HPDE6-E6E7 (cell line): ENCODE data around the gene CYP8B1.
A peak's percentile ranks its signal among the peaks of the same experiment; 100 is the strongest.

Experiments used
- DNase-seq: peaks from one replicate; pipeline ENCODE4 v3.0.0; 2011; ENCODE audit warnings: missing footprints; ENCODE audit errors: extremely low spot score

The CYP8B1 gene

GRCh38 chr3:42875325-42876151, at the start of gene CYP8B1:
TSS of gene CYP8B1 (minus strand) at chr3:42875879. CDS start at chr3:42875816, 63 bp downstream.
- no peak for DNase-seq

GRCh38 chr3:42923606-42924005, 47.9 kb upstream of the CYP8B1 start:
- DNase-seq = no peak

- no peak for DNase-seq
Measured at GRCh38 chr3:42914771-42915515, 39.3 kb upstream of the CYP8B1 start.

- no peak for DNase-seq
Measured at GRCh38 chr3:42911551-42911950, 35.9 kb upstream of the CYP8B1 start.

- no peak for DNase-seq
Measured at GRCh38 chr3:42908675-42909074, 33.0 kb upstream of the CYP8B1 start.

- no peak for DNase-seq
Measured at GRCh38 chr3:42906848-42907183, 31.1 kb upstream of the CYP8B1 start.

- no peak for DNase-seq
Measured at GRCh38 chr3:42906070-42906847, 30.6 kb upstream of the CYP8B1 start, which contains the start of gene ZNF662. TSS of gene ZNF662 (plus strand) at chr3:42906142. CDS start at chr3:42908115, 1,973 bp downstream.

GRCh38 chr3:42905740-42906069, 30.0 kb upstream of the CYP8B1 start:
- DNase-seq = no peak

- DNase-seq = no peak
Measured at GRCh38 chr3:42904076-42904475, 28.4 kb upstream of the CYP8B1 start.

GRCh38 chr3:42902257-42902656, 26.6 kb upstream of the CYP8B1 start:
- no peak for DNase-seq

- DNase-seq = no peak
Measured at GRCh38 chr3:42901073-42901415, 25.4 kb upstream of the CYP8B1 start.

GRCh38 chr3:42900226-42901072, 24.8 kb upstream of the CYP8B1 start:
- peak; percentile 2 for DNase-seq

GRCh38 chr3:42898896-42899675, 23.4 kb upstream of the CYP8B1 start:
- no peak for DNase-seq

GRCh38 chr3:42895580-42895868, 19.8 kb upstream of the CYP8B1 start:
- DNase-seq = no peak

- DNase-seq = no peak
Measured at GRCh38 chr3:42894698-42895579, 19.3 kb upstream of the CYP8B1 start.

GRCh38 chr3:42892807-42893206, 17.1 kb upstream of the CYP8B1 start:
- no peak for DNase-seq

GRCh38 chr3:42892169-42892568, 16.5 kb upstream of the CYP8B1 start:
- no peak for DNase-seq

- no peak for DNase-seq
Measured at GRCh38 chr3:42891042-42891441, 15.4 kb upstream of the CYP8B1 start.

GRCh38 chr3:42887084-42887483, 11.4 kb upstream of the CYP8B1 start:
- DNase-seq = no peak

- DNase-seq = no peak
Measured at GRCh38 chr3:42886294-42886822, 10.7 kb upstream of the CYP8B1 start.
